HG03139 (cell line): ENCODE results near the gene TRIP12.
"Not testable (repeated sequence)": the region's sequence is repeated elsewhere in the genome, so short reads cannot be mapped to it uniquely, and the experiment has no call there.

ENCODE experiments used
- ATAC-seq: cut with Tn5 transposase; IDR thresholded peaks from one replicate; pipeline ENCODE4 v1.9.1; 2021; ENCODE audit not compliant: unreplicated experiment

Gene TRIP12

DNA sequence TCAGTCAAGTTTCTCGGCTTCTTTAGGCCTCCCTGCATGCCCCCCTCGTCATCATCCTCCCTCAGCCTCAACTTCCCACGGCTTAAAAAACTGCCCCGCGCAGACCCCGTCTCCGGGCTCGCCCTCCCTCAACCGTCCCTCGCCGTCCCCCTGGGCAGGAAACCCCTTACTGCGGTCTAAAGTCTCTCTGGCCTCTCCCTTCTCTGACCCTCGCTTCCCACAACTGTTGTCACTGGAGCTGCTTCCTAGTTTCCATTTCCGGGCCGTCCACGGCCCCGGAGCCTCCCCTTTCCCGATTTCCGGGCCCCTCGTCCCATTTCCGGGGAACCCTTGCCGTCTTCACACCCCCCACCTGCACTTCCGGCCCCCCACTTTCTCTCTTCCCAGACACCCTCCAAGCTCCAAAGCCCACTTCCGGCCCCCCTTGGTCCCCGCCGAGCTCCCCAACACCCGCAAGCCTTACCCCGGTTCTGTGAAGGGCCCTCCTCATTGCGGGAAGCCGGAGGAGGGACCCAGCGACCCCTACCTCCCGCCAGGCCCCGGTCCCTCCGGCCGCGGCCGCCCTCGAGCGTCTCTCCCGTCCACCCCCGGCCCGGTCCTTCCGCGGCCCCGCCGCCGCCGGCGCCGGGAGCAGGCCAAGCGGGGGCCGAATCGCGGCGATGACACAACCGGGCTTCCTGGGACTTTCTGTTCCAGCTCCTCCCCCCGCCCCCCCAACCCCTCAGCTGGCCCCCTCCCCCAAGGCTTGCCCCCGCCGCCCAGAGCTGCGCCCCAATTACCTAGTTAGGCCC lies 513 bp downstream of the TRIP12 start:
- ATAC-seq = peak; percentile 24

DNA sequence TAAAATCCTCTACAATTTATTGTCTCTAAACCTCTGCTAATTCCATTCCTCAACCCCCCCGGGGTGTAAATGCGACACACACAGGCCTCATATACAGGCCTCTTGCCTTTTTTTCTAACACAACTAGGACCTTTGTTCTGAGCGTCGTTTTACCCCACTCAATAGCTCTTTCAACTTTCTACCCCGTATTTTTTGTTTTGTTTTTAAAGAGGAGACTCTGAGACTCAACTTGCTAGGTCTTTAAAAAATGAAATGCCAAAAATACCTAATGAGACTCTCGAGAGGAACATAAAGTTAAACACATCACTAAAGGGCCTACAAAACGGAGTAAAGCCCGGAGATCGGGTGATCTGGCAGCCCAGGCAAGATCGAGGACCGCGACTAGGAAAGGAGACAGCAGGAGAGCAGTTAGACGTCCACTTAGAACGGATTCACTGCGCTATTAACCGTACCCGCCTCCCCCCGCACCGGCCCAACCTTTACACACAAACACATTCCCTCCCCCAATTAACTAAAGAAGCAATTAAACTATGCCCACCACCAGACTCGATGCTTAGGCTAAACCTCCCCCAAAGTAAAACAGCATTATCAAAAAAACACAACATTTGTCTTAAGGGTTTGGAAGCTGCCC lies 1.7 kb downstream of the TRIP12 start:
- no peak for ATAC-seq

GRCh38 chr2:229917793-229918192 lies 4.0 kb downstream of the TRIP12 start:
- ATAC-seq = no peak

DNA sequence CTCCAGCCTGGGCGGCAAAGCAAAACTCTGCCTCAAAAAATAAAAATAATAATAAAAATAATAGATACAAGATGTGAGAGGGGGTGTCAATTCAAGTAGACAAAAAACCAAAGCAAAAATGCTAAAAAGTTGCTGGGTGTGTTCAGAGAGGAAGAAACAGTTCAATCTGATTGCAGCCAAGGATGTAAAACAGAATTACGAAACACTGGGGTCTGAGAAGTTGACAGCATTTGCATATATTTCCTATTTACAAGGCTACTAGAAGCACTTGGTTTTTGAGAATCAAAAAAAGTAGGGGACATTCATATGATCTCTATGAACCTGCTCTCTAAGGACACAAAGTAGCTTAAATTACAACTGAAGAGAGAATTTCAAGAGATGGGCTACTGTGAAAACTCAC lies 7.6 kb downstream of the TRIP12 start:
- ATAC-seq = no peak

DNA sequence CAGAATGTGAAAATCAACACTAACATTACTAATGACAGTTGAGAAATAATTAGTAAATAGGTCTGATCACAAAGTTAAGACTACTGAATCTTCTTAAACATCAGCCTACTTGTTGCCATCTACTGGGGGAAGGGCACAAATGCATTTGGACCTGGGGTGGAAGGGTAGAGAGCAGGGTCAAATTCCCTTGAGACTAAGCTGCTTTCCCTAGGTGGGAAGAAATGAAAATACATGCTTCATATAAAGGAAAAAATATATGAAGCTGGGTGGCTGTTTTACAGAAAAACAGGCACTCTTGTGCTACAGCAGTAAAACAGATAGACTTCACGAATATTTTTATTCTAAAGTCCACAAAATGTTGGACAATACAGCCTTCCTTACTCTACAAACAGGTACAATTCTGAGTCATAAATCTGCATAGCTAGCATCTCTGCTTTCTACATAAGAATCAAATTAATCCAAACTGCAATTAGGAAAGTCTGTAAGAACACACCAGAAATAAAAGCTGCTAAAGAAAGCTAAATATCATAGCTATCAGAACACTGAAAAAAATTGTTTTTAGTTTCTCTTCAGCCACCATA lies 10.9 kb downstream of the TRIP12 start:
- peak; percentile 71 for ATAC-seq

GRCh38 chr2:229910147-229910831 lies 11.5 kb downstream of the TRIP12 start:
- peak; percentile 11 for ATAC-seq

DNA sequence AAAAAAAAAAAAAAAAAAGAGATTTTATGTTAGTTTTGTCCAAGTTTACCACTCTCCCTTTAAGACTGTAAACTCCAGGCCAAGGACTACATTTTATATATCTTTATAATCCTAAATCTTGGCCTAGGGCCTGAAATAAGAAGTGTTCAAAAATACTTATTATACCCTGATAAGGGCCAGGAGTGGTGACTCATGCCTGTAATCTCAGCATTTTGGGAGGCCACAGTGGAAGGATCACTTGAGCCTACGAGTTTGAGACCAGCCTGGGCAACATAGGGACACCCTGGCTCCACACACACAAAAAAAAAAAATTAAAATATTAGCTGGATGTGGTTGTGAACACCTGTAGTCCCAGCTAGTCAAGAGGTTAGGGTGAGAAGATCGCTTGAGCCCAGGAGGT lies 12.7 kb downstream of the TRIP12 start:
- ATAC-seq = no peak

GRCh38 chr2:229905601-229906000 lies 16.2 kb downstream of the TRIP12 start:
- no peak for ATAC-seq

DNA sequence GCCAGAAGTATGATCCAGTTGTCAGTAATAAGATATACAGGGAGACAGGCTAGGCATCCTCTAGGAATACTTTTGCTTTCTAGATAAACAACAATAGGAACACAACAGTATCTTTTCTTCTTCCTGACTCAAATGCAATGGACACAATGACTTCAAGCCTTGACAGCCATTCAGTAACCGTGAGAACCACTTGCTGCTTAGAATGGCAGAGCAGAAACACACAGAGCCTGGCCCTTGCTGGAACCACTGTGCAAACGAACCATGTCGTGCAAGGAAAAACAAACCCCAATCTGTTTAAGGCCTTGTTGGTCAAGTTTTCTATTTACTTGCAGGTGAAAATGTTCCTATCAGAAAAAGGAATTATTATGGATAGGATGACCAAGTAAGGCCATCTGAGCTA lies 18.8 kb downstream of the TRIP12 start:
- ATAC-seq = no peak

DNA sequence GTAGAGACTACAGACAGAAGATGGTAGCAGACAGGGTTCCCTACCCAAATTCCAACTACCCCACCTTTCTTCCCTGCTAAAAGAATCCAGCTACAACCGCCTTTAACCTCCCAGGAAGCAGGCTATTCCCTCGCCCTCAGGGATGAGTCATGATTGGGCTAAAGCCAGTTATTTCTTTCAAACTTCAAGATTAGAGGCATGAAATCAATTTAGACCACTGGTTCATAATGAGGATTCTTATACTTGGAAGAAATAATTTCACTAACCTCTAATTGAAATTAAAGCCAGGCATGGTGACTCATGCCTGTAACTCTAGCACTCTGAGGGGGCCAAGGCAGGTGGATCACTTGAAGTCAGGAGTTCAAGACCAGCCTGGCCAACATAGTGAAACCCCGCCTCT lies 20.0 kb downstream of the TRIP12 start:
- no peak for ATAC-seq

DNA sequence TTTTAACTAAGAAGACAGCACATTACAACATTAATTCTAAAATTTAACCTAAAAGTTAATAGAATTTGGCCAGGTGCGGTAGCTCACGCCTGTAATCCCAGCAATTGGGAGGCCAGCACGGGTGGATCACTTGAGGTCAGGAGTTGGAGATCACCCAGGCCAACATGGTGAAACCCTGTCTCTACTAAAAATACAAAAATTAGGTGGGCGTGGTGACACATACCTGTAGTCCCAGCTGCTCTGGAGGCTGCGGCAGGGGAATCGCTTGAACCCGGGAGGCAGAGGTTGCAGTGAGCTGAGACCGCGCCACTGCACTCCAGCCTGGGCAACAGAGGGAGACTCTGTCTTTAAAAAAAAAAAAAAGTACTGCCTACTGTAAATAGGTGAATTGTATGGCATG lies 21.3 kb downstream of the TRIP12 start:
- ATAC-seq = not testable (repeated sequence)

GRCh38 chr2:229900012-229900411 lies 21.8 kb downstream of the TRIP12 start:
- no peak for ATAC-seq

GRCh38 chr2:229899604-229900003 lies 22.2 kb downstream of the TRIP12 start:
- no peak for ATAC-seq

DNA sequence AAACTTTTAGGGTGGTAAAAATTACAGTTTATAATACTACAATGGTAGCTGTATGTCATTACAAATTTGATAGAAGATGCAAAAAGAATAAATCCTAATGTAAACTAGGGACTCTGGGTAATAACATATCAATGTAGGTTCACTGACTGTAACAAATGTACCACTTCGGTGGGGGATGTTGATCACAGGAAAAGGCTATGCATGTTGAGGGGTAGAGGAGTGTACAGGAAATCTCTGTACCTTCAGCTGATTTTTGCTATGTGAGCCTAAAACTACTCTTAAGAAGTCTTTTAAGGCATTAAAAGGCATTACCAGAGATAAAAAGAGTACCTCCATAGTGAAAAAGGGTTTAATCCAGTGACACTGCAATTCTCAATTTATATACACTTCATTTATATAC lies 25.0 kb downstream of the TRIP12 start:
- no peak for ATAC-seq

GRCh38 chr2:229889023-229889422 lies 32.8 kb downstream of the TRIP12 start:
- no peak for ATAC-seq

DNA sequence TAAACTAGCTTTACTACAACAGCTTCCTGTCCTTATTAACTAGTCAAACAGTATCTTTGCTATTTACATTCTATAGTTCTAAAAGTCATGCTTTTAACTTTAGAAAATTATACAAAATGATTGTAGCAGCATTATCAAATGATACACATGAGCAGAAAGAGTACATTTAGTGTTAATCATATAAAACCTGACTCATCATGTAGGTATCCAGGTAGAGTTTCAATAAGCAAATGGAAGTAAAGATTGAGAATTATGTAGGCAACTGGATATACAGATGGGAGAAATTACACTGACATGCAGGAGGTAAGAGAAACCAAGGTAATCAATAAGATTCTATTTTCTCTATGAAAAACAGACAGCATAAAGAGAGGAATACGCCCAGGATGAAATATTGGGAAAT lies 33.8 kb downstream of the TRIP12 start:
- no peak for ATAC-seq

GRCh38 chr2:229887441-229887840 lies 34.4 kb downstream of the TRIP12 start:
- ATAC-seq = no peak

DNA sequence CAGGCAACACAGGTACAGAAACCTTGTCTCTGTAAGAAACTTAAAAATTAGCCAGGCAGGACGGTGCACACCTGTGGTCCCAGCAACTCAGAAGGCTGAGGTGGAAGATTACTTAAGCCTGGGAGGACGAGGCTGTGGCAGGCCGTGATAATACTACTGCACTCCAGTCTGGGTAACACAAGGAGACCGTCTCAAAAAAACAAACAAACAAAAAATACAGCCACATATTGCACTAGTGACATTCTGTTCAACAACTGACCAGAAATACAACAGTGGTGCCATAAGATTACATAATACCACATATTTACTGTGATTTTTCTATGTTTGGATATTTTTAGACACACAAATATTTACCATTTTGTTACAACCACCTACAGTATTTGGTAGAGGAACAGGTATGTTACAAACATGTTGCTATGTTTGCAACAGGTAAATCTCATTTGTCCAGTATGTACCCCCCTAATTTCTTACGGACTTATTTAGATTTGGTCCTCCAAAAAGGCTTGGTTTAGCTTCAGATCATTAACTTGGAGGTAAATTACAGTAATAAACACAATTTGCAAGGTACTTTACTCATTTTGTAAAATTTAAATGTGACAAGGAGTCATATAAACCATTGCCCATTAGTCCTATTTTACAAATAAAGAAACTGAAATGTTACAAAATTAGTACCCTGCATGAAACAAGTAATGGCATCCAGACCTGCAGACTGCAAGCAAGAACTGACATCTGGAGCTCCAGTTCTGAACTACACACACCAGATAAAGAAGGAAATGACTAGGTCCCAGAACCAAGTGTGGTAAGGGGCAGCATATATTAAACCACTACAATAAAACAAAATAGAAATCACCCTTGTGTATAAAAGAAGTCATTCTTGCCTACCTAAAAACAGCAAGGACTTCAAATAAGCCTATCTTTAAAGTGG lies 36.8 kb downstream of the TRIP12 start:
- peak; percentile 63 for ATAC-seq

- no peak for ATAC-seq
Observed at GRCh38 chr2:229882583-229882982, 39.2 kb downstream of the TRIP12 start.

DNA sequence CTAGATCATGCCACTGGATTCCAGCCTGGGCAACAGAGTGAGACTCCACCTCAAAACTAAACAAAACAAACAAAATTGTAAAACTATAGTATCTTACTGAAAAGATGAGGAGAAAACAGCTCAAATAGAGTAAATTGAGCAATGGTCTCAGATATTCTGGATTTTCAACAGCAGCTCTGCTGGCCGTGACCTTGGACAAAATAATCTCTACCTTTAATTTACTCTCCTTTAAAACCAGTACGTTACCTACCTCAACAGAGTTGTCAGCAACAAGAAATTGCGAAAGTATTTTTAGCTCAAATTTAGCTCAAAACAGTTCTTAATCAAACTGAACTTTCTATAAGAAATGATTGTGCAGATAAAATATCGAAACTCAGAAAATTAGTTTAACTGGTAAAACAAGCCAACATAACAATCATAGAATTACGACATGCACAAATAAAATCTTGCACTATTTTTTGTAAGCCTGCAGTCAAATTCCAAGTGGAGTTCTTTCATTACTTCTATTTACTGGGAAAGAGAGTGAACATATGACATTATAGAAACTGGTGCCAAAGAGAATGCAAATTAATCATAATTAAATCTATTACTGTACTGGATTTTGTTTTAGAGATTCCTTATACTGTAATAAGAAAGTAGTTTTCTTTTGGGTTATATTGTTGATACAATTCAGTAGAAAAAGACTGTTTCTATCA lies 40.8 kb downstream of the TRIP12 start:
- no peak for ATAC-seq
